RWPE2 (cell line): ENCODE measurements around the gene CBY3.
"Not testable (repeated sequence)": the region's sequence is repeated elsewhere in the genome, so short reads cannot be mapped to it uniquely, and the experiment has no call there.

Experiments used
- ATAC-seq: fragments of 200-7000 bp; cut with Tn5 transposase; 3 replicates; pipeline ENCODE4 v1.9.1; 2021; ENCODE audit warnings: low read depth
- DNase-seq: peaks from one replicate; pipeline ENCODE4 v3.0.0-alpha.2; 2020; ENCODE audit warnings: low spot score
- H3K27ac ChIP-seq: fragments of 450-650 bp; 2 replicates; pipeline ENCODE4 v1.5.1; 2017; ENCODE audit warnings: mild to moderate bottlenecking; ENCODE audit not compliant: poor library complexity, severe bottlenecking
- H3K27me3 ChIP-seq: fragments of 250-450 bp; sonication (Bioruptor Pico); 2 replicates; pipeline ENCODE4 v1.5.1; 2021; ENCODE audit warnings: mild to moderate bottlenecking, moderate library complexity; ENCODE audit not compliant: insufficient read depth, poor library complexity, severe bottlenecking
- H3K36me3 ChIP-seq: fragments of 250-450 bp; sonication (Bioruptor Pico); 2 replicates; pipeline ENCODE4 v1.5.1; 2020; ENCODE audit warnings: low read depth, mild to moderate bottlenecking, moderate library complexity
- H3K4me1 ChIP-seq: fragments of 250-450 bp; sonication (Bioruptor Pico); 2 replicates; pipeline ENCODE4 v1.5.1; 2021; ENCODE audit warnings: mild to moderate bottlenecking, moderate library complexity; ENCODE audit not compliant: insufficient read depth, poor library complexity, severe bottlenecking
- H3K4me3 ChIP-seq: fragments of 250-450 bp; sonication (Bioruptor Pico); 2 replicates; pipeline ENCODE4 v1.5.1; 2021; ENCODE audit warnings: mild to moderate bottlenecking, moderate library complexity; ENCODE audit not compliant: severe bottlenecking
- H3K9me3 ChIP-seq: fragments of 250-450 bp; sonication (Bioruptor Pico); 2 replicates; pipeline ENCODE4 v1.5.1; 2021; ENCODE audit warnings: mild to moderate bottlenecking, moderate library complexity; ENCODE audit not compliant: severe bottlenecking
- CTCF ChIP-seq: fragments of 450-650 bp; IDR thresholded peaks from one replicate; pipeline ENCODE4 v1.5.1; 2017; ENCODE audit warnings: mild to moderate bottlenecking, moderate library complexity; ENCODE audit not compliant: poor library complexity, severe bottlenecking

Gene CBY3

GRCh38 chr5:179633501-179634369, 47.1 kb downstream of the CBY3 start:
- DNase-seq, H3K36me3 ChIP-seq, H3K27me3 ChIP-seq, H3K4me1 ChIP-seq, H3K9me3 ChIP-seq: not testable (repeated sequence)
- Histone ChIP-seq H3K4me3 (peak overlapping the region; percentile 26), H3K27ac (peak overlapping the region; percentile 21)
- TF ChIP-seq CTCF = peak; percentile 17
- peak; percentile 72 for ATAC-seq
